NCI-H1105 treated with DMSO at 0.1 percent for 48 hours (cell line): Measurements from ENCODE around the gene OBP2A.
A peak's percentile ranks its signal among the peaks of the same experiment; 100 is the strongest.
"Not testable (repeated sequence)": the region's sequence is repeated elsewhere in the genome, so short reads cannot be mapped to it uniquely, and the experiment has no call there.

Experiments
- DNase-seq: peaks from one replicate; lab custom pipeline; 2025; lab: John Stamatoyannopoulos, UW

OBP2A gene, protein sequence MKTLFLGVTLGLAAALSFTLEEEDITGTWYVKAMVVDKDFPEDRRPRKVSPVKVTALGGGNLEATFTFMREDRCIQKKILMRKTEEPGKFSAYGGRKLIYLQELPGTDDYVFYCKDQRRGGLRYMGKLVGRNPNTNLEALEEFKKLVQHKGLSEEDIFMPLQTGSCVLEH

DNA sequence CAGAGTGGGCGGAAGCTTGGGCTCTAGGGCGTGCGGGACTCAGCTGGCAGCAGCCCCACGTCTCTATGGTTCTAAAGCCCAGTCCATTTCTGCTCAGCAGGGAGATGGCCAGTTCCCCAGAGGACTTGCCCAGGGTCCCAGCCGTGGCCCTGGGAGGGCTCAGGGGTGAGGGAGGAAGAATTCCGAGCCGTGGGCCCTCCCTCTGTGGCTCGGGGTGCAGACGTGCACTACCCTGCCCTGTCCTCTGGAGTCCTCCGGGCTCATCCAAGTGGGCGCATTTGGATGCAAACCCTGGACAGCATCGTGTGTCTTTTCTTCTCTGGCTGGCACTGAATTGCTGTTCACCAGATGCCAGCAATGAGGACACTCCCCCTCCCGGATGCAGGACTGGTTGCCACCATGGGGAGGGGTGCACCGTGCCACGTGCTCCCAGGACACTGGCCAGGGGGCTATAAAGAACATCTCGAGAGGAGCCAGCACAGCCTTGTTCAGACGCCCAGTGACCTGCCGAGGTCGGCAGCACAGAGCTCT is at the start of gene OBP2A:
OBP2A (plus strand) TSS at position 481 of the 531 bp plus-strand sequence. CDS start 55 bp downstream, outside the sequence.
- DNase-seq = not testable (repeated sequence)

DNA sequence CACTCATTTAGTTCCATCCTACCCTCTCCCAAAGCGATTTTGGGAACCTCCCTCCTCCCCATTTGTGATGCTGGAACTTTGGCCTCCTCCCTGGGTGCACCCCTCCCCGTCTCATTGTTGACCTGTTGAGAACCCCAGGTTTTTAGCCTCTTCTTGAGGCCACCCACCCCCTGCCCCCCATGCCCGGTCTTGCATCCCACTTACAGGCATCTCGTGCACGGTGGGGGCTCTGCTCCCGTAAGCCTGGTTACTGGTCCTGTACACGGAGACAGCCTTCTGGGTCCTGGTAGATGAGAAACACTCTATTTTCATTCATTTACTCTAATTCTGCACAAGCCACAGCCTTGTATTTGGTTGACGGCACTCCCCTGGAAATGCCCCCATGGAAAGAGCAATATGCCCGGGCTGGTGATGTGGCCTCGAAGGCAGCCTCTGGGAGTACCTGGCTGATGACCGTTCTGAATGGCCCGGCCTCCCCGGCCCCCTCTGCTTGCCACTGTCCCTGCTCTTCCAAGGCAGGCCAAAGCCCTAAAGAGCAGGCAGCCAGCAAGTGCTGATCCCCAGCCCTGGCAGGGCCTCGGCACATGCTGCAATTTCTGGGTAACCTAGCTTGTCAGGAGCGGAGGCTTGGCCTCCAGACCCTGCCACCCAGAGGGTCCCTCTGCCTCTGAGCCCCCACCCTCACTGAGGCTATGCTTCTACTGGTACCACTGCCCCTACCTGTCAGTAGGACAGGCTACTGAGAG is 47.4 kb upstream of the OBP2A start:
- no peak for DNase-seq

DNA sequence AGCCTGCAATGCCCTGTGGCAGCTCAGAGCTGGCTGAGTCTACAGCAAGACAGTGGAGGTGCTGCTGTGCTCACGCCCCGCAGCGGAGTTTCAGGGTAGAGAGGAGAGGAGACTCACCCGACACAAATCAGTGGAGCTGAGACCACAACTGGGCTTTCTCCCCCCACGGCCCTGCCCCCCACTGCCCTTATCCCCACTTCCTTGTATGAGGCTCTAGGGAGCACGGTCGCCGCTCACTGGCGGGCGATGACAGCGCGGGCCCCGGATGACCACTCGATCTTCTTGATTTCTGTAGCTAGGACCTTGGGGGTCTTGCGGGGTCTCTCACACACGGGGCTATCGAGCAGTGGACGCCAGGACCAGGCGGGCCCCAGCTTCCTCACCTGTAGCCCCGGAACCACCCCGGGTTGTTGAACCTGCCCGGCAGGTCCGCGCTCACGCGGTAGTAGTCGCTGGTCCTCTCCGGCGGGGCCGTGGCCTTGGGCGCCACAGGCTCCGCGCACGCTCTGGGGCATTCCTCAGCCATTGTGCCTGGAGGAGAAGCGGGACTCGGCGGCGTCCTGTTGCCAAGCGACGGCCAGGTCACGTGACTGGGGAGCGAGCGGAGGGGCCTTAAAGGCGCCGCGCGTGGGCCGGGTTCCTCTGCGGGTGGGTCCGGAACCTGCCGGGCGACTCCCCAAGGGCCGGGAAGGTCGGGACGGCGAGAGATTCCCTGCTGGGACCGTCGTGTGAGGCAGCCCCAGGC is 46.4 kb upstream of the OBP2A start:
- peak; percentile 80 for DNase-seq

DNA sequence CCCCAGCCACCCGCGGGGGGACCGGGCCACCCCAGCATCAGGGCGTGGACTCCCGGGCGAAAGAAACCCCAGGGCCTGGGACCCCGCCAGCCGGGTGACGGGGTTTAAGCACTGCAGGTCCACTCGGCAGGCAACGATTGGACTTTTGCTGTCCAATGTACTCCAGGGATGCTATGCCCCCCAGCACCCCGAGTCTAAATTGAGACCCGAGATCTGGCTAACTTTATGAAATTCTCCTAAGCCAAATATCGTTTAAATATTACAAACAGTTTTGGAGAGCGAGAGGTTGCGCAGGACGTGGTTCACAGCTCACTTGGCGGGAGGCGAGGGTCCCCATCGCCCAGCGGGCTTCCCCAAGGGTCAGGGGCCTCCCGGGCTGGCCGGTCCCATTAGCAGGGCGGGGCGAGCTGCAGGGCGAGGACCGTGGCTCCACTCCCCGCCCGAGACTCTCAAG is 45.8 kb upstream of the OBP2A start:
- DNase-seq = peak; percentile 40

DNA sequence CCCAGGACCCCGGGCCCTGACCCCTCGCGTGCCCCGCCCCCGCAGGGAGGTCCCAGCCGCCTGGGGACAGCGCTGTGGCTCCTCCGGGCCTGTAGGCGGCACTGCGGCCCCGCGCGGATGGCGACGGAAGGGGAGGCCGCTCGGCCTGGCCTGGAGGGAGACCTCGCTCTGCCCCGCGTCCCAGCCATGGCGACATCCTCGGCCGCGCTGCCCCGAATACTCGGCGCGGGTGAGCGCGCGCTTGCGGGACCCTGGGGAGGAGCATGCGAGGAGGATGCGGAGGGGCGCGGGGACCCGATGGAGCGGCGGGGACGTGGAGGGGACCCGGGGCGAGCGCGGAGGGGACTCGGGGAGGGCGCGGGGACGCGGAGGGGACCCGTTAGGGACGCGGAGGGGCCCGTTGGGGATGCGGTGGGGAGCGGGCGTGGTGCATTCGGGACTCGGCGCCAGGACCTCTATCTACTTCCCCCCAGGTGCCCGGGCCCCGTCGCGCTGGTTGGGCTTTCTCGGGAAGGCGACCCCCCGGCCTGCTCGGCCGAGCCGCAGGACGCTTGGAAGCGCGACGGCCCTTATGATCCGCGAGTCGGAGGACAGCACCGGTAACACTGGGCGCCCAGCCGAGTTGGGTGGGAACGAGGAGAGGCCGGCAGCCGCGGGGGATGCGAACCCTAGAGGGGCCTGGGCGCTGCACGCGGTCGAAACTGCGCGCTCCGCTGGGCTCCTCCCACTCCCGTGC is 45.2 kb upstream of the OBP2A start, which contains the start of gene MRPS2:
MRPS2 (plus strand) TSS at position 158 of the 736 bp plus-strand sequence; CDS start at position 187, 29 bp downstream.
- DNase-seq = peak; percentile 71

DNA sequence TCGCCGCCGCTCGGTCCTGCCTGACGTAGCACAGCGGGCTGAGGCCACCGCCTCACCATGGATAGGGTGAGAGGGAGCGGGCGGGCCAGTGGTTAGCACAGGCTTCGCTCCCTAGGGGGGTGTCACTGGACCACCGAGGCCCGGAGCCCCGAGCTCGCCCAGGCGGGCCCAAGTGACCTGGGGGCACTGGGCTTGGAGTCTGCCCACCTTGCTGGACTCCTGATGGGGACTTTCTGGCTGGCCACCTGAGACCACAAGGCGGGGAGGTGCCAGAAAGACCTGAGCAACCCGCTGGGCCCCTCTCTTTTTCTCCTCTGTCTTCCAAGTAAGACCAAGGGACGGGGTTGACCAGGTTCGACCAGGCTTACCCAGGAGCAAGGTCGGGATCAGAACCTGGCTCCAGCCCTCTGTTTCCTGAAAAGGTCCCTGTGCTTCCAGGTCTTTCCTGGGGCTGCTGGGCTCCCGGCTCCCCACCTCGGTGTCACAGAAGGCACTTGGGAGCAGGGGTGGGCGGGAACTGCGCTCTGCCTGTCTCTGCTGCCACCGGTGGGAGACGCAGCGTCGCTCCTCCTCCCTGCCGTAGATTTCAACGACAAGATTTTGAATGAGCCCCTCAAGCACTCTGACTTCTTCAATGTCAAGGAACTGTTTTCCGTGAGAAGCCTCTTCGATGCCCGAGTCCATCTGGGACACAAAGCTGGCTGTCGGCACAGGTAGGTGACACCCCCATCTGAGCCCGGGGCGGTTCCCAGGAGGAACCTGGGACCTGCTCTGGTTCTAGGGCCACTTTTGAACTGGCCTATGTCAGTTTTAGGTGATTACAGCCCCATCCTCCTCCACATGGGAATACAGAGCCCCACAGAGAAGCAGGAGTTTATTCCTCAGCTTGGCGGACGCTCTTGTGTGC is 44.4 kb upstream of the OBP2A start:
- no peak for DNase-seq

DNA sequence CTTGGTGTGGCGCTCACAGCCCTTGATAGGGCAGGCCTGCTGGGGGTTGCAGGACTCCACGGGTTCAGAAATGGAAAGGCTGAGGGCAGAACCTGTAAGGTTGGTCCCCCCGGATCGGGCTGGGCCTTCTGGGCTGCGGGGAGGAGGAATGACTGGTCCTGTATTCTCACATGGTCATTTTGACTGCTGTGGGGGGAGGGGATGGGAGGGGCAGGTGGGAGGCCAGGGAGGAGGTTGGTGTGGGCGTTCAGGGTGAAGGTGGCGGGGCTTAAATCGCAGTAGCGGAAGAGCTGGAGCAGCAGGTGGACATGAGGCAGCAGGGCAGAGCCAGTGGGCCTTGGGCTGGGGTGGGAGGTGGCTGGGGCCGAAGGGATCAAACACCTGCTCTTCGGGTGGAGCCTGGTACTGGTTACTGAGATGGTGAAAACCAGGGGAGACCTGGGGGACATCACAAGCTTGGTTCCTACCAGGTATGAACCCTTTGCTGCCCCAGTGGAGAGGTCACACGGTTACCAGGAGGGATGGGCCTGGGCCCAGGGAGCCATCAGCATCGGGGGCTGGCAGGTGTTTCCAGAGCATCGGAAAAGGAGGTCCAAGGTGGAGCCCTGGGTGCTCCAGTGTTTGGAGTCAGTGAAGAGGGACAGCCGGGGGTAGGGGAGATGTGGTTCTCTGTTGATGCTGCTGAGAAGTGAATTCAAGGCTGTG is 43.6 kb upstream of the OBP2A start:
- no peak for DNase-seq

DNA sequence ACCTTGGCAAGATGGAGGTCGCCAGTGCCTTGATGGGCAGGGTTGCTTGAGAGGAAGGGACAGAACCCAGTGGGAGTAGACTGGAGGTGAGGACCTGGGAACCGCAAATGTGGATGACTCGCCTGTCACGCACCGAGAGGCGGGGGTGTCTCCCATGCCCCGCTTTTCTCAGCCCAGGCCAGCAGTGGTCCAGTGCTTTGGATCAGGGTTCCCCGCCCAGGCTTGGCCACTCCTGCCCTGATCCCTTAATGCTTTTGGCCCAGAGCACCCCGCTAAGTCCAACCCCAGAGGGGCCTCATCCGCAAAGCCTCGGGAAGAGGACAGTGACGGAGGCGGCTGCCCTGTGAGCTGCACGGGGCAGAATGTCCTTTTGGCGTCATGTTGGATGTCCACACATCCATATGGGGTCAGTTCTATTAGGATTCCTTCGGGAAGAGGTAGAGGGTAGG is 43.0 kb upstream of the OBP2A start:
- DNase-seq = no peak

DNA sequence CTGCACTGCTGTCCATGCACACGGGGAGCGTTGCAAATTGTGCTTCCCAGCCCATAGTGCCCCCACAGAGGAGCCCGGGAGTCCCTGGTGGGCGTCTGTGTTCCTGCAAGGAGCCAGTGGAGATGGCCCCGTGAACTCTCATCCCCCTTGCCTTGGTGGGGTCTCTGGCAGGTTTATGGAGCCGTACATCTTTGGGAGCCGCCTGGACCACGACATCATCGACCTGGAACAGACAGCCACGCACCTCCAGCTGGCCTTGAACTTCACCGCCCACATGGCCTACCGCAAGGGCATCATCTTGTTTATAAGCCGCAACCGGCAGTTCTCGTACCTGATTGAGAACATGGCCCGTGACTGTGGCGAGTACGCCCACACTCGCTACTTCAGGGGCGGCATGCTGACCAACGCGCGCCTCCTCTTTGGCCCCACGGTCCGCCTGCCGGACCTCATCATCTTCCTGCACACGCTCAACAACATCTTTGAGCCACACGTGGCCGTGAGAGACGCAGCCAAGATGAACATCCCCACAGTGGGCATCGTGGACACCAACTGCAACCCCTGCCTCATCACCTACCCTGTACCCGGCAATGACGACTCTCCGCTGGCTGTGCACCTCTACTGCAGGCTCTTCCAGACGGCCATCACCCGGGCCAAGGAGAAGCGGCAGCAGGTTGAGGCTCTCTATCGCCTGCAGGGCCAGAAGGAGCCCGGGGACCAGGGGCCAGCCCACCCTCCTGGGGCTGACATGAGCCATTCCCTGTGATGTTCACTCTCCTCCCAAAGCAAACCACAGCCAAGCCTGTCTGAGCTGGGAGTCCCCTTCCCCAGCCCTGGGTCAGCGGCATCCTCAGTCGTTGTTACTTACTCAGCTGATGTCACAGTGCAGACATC is 42.3 kb upstream of the OBP2A start:
- DNase-seq = no peak

DNA sequence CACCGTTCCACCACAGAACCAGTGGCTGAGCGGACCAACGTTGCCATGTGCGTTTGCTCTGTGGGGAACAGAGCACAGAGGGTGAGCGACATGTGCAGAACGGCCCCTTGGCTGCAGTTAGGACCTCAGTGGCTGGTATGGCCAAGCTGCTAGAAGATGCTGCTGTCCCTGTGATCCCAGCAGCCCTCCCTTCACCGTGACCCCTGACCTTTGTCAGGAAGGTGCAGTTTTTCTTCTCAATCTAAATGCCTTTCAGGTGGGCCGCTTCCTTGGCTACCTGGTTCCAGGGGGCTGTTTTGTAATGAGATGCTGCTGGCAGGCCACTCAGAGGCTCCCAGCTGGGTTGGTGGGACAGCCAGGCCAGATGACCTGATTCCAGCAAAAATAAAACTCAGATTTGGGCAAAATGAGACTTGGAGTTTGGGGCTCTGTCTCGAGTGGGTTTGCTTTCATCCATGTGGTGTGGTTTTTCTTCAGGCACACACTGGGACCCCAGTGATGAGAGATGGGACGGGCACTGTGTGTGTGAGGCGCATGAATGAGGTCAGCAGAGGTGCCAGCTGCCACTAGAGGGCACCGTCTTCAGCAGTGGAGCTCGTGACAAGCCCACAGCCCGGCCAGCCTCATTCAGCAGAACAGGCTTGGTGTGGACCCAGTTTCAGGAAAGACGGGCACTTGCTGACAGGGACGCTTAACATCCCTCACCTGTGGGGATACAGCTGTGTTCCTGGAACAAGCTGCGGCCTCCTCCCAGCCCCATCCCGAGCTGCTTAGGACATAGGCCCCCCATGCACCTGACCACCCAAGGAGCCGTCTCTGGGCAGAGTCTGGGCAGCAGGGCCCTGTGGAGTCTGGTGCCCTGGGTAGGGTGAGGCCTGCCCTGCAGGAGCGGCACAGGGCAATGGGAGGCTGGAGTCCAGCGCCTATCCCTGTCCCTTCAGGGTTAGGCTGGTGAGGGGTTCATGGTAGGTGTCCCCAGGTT is 41.4 kb upstream of the OBP2A start:
- DNase-seq = peak; percentile 10

DNA sequence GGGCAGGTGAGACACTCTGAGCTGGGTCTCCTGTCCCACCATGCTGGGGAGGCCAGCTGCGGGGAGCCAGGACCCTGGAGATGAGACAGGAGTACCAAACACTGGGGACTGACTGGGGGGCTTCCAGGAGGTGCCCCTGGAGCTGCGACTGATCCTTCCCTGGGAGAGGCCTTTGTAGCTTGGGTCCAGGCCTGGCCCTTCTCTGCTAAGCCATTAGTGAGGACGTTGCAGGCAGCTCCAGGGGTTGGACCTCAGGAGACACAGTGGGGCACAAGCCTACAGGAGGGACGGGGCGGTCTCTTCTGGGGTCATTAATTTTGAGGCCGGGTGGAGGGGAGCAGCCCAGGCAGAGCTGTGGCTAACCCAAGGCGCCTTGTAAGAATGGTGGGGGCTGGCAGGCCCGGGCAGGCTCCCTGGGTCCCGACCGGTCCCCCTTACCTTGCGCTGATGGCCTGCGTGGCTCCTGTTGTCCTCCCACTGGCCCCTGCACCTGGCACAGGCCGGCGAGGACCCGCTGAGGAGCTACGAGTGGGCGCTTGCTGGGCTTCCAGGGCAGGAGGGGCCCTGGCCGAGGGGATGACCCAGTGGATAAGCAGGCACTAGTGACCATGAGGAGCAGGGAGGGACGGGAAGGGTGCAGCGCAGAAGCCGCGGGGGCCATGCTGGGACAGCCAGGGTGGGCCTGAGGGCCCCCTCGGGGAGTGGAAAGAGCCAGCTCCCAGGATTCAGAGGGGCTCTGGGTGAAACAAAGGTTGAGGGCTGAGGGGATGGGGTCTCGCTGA is 40.3 kb upstream of the OBP2A start:
- DNase-seq = no peak

DNA sequence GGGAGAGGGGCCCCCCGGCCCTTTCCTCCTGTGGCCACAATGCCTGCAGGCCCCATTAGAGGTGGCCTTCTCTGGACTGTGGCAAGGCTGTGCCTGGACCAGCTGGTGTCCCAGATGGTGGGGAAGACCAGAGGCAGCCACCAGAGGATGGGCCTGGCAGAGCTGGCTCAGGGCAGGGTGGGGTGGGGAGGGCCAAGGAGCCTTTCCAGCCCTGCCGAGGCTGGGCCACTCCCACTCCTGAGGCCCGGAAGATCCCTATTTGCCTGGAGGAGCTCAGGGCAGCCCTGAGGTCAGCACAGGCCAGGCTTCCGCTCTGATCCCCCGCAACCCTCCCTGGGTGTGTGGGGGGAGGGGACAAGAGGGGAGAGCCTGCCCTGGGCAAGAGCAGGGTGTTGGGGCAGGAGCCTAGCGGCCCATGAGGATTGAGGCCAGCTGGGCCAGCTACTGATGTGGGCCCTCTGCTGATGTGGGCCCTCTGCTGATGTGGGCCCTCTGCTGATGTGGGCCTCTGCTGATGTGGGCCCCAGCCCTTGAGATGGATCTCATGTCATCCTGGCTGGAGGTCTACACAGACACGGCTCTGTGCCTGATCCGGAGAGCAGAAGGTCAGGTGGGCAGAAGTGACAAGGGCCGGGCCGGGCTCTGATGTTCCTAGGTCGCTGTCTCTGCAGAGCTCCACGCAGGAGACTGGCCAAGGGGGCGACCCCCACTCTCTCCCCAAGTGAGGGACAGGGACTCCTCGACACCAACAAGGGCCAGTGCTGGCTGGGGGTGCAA is 39.4 kb upstream of the OBP2A start:
- no peak for DNase-seq

DNA sequence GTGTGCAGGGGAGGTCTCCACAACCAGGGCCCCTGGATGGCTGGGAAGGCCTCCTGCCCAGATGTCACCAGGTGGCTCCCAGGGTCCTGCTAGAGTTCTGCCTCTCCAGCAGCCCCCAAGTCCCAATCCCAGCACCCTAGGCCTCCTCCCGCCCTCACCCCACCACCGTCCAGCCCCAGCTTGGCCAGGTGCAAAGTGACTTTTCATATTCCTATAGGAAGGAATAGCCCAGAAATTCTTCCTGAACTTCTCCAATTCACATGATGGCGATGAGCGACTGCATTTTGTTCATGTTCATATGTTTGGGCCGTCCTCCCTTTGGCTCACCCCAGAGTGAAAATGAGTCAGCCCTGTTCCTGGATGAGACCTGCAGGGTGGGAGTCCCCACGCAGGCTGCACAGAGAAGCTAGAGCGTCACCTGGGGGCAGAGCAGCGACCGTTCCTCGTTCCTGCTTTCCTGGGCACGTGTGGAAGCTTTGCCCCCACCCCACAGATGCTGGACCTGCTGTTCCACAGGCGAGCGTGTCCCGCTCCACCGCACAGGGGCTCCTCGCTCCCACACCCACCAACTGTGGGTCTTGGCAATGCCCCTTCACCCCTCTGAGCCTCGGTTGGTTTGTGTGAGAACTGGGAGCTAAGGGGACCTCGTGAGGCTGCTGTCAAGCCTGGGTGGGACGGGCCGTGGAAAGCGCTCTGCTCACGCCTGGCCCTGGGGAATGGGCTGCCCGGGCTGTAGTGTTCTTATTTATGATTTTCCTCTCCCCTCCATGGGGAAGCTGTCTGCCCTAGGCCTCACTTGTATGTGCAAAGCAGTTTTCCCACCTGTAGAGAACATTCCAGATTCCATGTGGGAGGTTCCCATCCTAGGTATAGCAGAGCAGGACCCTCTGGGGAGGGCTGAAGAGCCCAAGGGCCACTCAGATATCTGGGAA is 38.6 kb upstream of the OBP2A start:
- DNase-seq = no peak

DNA sequence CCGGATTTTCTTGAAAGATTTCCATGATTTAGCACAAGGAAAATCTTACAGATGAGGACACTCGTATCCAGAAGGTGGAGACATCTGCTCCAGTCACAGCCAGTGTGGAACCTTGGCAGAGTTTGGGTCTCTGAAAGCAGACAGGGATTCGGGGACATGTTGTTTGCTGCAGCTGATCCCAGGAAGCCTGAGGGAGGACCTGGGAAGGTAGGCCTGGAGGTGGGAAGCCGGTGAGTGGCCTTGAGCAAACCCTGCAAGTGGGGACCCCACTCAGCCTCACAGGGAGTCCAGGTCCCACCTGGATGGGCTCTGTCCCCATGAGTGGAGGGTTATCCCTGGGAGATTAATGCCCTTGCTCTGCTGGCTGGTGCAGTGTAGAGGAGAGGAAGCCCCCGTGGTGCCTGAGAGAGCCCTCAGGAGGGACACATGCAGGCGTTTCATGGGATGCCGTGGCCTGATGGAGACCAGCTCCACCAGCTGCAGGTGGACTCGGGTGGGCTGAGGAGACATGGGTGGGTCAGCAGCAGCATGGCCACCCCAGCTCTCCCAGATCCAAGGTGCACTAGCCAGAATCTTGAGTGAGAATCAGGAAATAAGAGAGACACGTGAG is 37.6 kb upstream of the OBP2A start:
- no peak for DNase-seq

DNA sequence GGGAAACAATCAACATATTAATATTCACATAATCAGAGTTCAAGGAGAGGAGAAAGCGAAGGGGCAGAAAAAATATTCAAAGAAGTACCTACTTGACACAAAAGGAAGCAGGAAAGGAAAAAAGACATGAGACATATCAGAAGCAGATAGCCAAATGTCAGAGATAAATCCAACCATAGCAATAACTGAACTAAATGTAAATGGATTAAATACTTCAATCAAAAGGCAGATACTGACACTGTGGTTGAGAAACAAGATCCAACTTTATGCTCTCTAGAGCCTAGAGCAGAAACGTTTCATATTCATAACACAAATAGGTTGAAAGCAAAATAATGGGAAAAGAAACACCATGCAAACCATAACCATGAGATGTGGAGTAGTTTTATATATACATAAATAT is 36.5 kb upstream of the OBP2A start:
- no peak for DNase-seq
